HepG2 (cell line): ENCODE results near the gene SLC12A1. TPM values are rescaled to one million over a fixed set of nuclear protein-coding genes. Genes with fewer than 3 reads are reported as not detected.

ENCODE experiments used
- ATAC-seq: fragments of 200-7000 bp; cut with Tn5 transposase; 3 replicates; pipeline ENCODE4 v1.9.1; 2020; ENCODE audit warnings: mild to moderate bottlenecking, moderate library complexity
- BruUV-seq: library from RNA; stranded (reverse); fragments of 400-500 nt; replicated peaks from 2 replicates; lab custom pipeline; 2021; lab: Mats Ljungman, UMichigan
- CTCF ChIA-PET: fragments of 300-600 bp; formaldehyde crosslinking; extraction: SDS; loops from one replicate; lab custom pipeline; 2021; ENCODE audit warnings: low total read pairs, inconsistent platforms, low intra/inter-chr PET ratio; lab: Yijun Ruan, JAX
- POLR2A ChIA-PET: fragments of 350-600 bp; sonication (Branson Sonifier 250); formaldehyde crosslinking; loops from one replicate; lab custom pipeline; 2020; ENCODE audit warnings: antibody characterized with exemption, inconsistent platforms; lab: Yijun Ruan, JAX
- DNase-seq: peaks from one replicate; pipeline ENCODE4 v3.0.0-alpha.2; 2015; ENCODE audit warnings: low spot score
- FAIRE-seq: peaks from 3 replicates; lab custom pipeline; 2011; peaks lifted over from hg19 to GRCh38; lab: Jason Lieb, UNC
- H2AFZ ChIP-seq: one replicate; pipeline ENCODE4 v1.6.1; 2011; ENCODE audit warnings: low read length, inconsistent platforms
- H3K27ac ChIP-seq: fragments of 300-600 bp; 3 replicates; pipeline ENCODE4 v1.8.0; 2011; ENCODE audit warnings: mixed run types, mild to moderate bottlenecking, mixed read lengths, low read length, inconsistent platforms; ENCODE audit not compliant: insufficient read depth; ENCODE audit errors: extremely low read length
- H3K27me3 ChIP-seq, 2 experiments: fragments of 200-600 bp in 1 of 2; 2 replicates in 1 of 2; 3 replicates in 1 of 2; pipeline versions ENCODE4 v1.6.0 to v1.8.0; 2011; ENCODE audit warnings: low read length in 2 of 2, mild to moderate bottlenecking in 2 of 2, moderate library complexity in 2 of 2, inconsistent platforms in 1 of 2; ENCODE audit not compliant: insufficient read depth in 2 of 2, control insufficient read depth in 1 of 2
- H3K36me3 ChIP-seq, 2 experiments: fragments of 200-600 bp in 1 of 2; replicated peaks in 1 of 2; 2 replicates in 1 of 2; 3 replicates in 1 of 2; pipeline versions ENCODE4 v1.5.1 to v1.8.0; 2011; ENCODE audit warnings: low read length in 2 of 2, inconsistent platforms in 1 of 2; ENCODE audit not compliant: insufficient read depth in 2 of 2, control insufficient read depth in 1 of 2
- H3K4me1 ChIP-seq: 2 replicates; pipeline ENCODE4 v1.5.1; 2012; ENCODE audit warnings: low read length, inconsistent platforms; ENCODE audit not compliant: insufficient read depth
- H3K4me2 ChIP-seq: 2 replicates; pipeline ENCODE4 v1.6.0; 2011; ENCODE audit warnings: low read depth, low read length, inconsistent platforms
- H3K4me3 ChIP-seq, 3 experiments: fragments of 200-600 bp in 1 of 3; sonication (generic), shearing (Covaris generic) in 1 of 3; replicated peaks in 1 of 3; 2 replicates each; pipeline ENCODE4 v1.5.1; 2011 to 2016; ENCODE audit warnings: low read length in 3 of 3, inconsistent platforms in 2 of 3, low read depth in 2 of 3, mild to moderate bottlenecking in 2 of 3, control low read depth in 1 of 3, mixed read lengths in 1 of 3; ENCODE audit not compliant: insufficient read depth in 1 of 3
- H3K79me2 ChIP-seq: one replicate; pipeline ENCODE4 v1.6.1; 2011; ENCODE audit warnings: low read length, inconsistent platforms; ENCODE audit not compliant: insufficient read depth
- H3K9ac ChIP-seq: 2 replicates; pipeline ENCODE4 v1.6.0; 2011; ENCODE audit warnings: mild to moderate bottlenecking, low read depth, low read length, inconsistent platforms; ENCODE audit not compliant: insufficient read depth
- H3K9me3 ChIP-seq: 2 replicates; pipeline ENCODE4 v1.5.1; 2012; ENCODE audit warnings: mild to moderate bottlenecking, low read length
- H4K20me1 ChIP-seq: 2 replicates; pipeline ENCODE4 v1.6.0; 2011; ENCODE audit warnings: inconsistent platforms, mild to moderate bottlenecking, low read length, moderate library complexity; ENCODE audit not compliant: insufficient read depth
- FOXJ3 ChIP-seq: sonication (generic); formaldehyde crosslinking; IDR thresholded peaks from 2 replicates; pipeline ENCODE4 v1.4.0; 2020; ENCODE audit warnings: missing genetic modification reagents, mild to moderate bottlenecking, borderline replicate concordance
- HOXA5 ChIP-seq: sonication (generic); formaldehyde crosslinking; IDR thresholded peaks from 2 replicates; pipeline ENCODE4 v1.4.0; 2020; ENCODE audit warnings: missing genetic modification reagents
- MLLT10 ChIP-seq: sonication (generic); formaldehyde crosslinking; IDR thresholded peaks from 2 replicates; pipeline ENCODE4 v1.4.0; 2020; ENCODE audit warnings: missing genetic modification reagents
- MYNN ChIP-seq: sonication (generic); formaldehyde crosslinking; IDR thresholded peaks from 2 replicates; pipeline ENCODE4 v1.4.0; 2020; ENCODE audit warnings: mild to moderate bottlenecking, low read depth, missing genetic modification reagents
- NFKB2 ChIP-seq: sonication (generic); formaldehyde crosslinking; IDR thresholded peaks from 2 replicates; pipeline ENCODE4 v1.4.0; 2020; ENCODE audit warnings: missing genetic modification reagents, borderline replicate concordance
- POLR2G ChIP-seq: fragments of 200-400 bp; formaldehyde crosslinking; IDR thresholded peaks from 2 replicates; pipeline ENCODE4 v1.6.1; 2018; ENCODE audit warnings: mild to moderate bottlenecking, low read depth, low read length, moderate library complexity
- RAD21 ChIP-seq: fragments of 450-650 bp; formaldehyde crosslinking; IDR thresholded peaks from 2 replicates; pipeline ENCODE4 v1.5.0; 2020; ENCODE audit warnings: mild to moderate bottlenecking
- SIX4 ChIP-seq: sonication (generic); formaldehyde crosslinking; IDR thresholded peaks from 2 replicates; pipeline ENCODE4 v1.4.0; 2020; ENCODE audit warnings: missing genetic modification reagents
- STAG1 ChIP-seq: sonication (generic); formaldehyde crosslinking; IDR thresholded peaks from 2 replicates; pipeline ENCODE4 v1.4.0; 2020; ENCODE audit warnings: missing genetic modification reagents
- TGIF2 ChIP-seq: IDR thresholded peaks from 2 replicates; pipeline ENCODE4 v1.6.1; 2016; ENCODE audit warnings: control low read depth, missing compliant biosample characterization
- THRA ChIP-seq: sonication (generic); formaldehyde crosslinking; IDR thresholded peaks from 2 replicates; pipeline ENCODE4 v1.4.0; 2020; ENCODE audit warnings: missing genetic modification reagents, borderline replicate concordance
- ZBTB7A ChIP-seq: sonication (generic); formaldehyde crosslinking; IDR thresholded peaks from 2 replicates; pipeline ENCODE4 v1.8.0; 2022; ENCODE audit warnings: mild to moderate bottlenecking, missing genetic modification reagents
- ZNF143 ChIP-seq: sonication (generic); formaldehyde crosslinking; IDR thresholded peaks from 2 replicates; pipeline ENCODE4 v1.4.0; 2020; ENCODE audit warnings: missing genetic modification reagents
- ZNF205 ChIP-seq: IDR thresholded peaks from 2 replicates; pipeline ENCODE4 v1.6.1; 2018; ENCODE audit warnings: missing biosample characterization, missing genetic modification reagents
- ZNF235 ChIP-seq: sonication (generic); formaldehyde crosslinking; IDR thresholded peaks from 2 replicates; pipeline ENCODE4 v1.8.1; 2023; ENCODE audit warnings: mild to moderate bottlenecking, missing genetic modification reagents, borderline replicate concordance
- ZNF256 ChIP-seq: sonication (generic); formaldehyde crosslinking; conservative IDR thresholded peaks from 2 replicates; pipeline ENCODE4 v1.4.0; 2020; ENCODE audit warnings: missing genetic modification reagents
- ZNF350 ChIP-seq: sonication (generic); formaldehyde crosslinking; IDR thresholded peaks from 2 replicates; pipeline ENCODE4 v1.4.0; 2020; ENCODE audit warnings: mild to moderate bottlenecking, low read depth, missing genetic modification reagents, borderline replicate concordance
- ZNF562 ChIP-seq: sonication (generic); formaldehyde crosslinking; IDR thresholded peaks from 2 replicates; pipeline ENCODE4 v1.8.0; 2022; ENCODE audit warnings: missing genetic modification reagents, borderline replicate concordance
- ZNF713 ChIP-seq: sonication (generic); formaldehyde crosslinking; IDR thresholded peaks from 2 replicates; pipeline ENCODE4 v1.4.0; 2020; ENCODE audit warnings: mild to moderate bottlenecking, missing genetic modification reagents
- ZNF772 ChIP-seq: sonication (generic); formaldehyde crosslinking; IDR thresholded peaks from 2 replicates; pipeline ENCODE4 v1.5.0; 2020; ENCODE audit warnings: mild to moderate bottlenecking, missing genetic modification reagents
- ZNF792 ChIP-seq: IDR thresholded peaks from 2 replicates; pipeline ENCODE4 v1.6.1; 2016
- ZNF800 ChIP-seq: sonication (generic); formaldehyde crosslinking; IDR thresholded peaks from 2 replicates; pipeline ENCODE4 v1.4.0; 2020; ENCODE audit warnings: missing genetic modification reagents
- ZSCAN12 ChIP-seq: sonication (generic); formaldehyde crosslinking; IDR thresholded peaks from 2 replicates; pipeline ENCODE4 v1.9.0; 2021; ENCODE audit warnings: mild to moderate bottlenecking, missing genetic modification reagents
- WGBS: methylation state at CpG from one replicate; pipeline ENCODE4 v1.1.6; 2017; ENCODE audit warnings: low lambda C conversion rate; 5-methylcytosine and 5-hydroxymethylcytosine counted together
- in situ Hi-C: cut with HindIII; loops from 2 replicates; pipeline ENCODE4 v1.10.0; 2017; ENCODE audit warnings: low pct_unique_long_range_greater_than_20kb; ENCODE audit not compliant: extremely low pct_ligation_motif_present
- intact Hi-C: fragments of 100-400 bp; cut with micrococcal nuclease; formaldehyde crosslinking; loops from one replicate; pipeline ENCODE4 v1.10.0; 2022; ENCODE audit not compliant: unreplicated experiment
- polyA plus RNA-seq, 8 experiments: library from polyadenylated mRNA; depleted of rRNA in 3 of 8; stranded (reverse) in 7 of 8; unstranded in 1 of 8; fragments of >200 nt; fragmentation: Illumina TruSeq in 4 of 8; extraction: Trizol in 4 of 8; gene quantifications; 2 replicates each; pipeline versions ENCODE4 v1.2.1 to v1.2.3, GENCODE V29; 2011 to 2016; ENCODE audit warnings: low read depth in 4 of 8, missing spikeins in 1 of 8, mixed read lengths in 1 of 8; ENCODE audit not compliant: insufficient read depth in 1 of 8
- total RNA-seq, 5 experiments: library from RNA; depleted of rRNA; stranded (reverse); fragments of >200 nt; fragmentation: Illumina TruSeq; extraction: Trizol; gene quantifications; 2 replicates each; pipeline ENCODE4 v1.2.3, GENCODE V29; 2016; ENCODE audit warnings: low read depth in 1 of 5

The SLC12A1 gene
- total and polyA plus RNA-seq, 2 of the 13 experiments (the other 11 are each of a cell fraction or from before 2014, with no cell fraction given): not detected

GRCh38 chr15:48345516-48345915 lies 139.4 kb downstream of the SLC12A1 start (continued):
- TF ChIP-seq ZNF205: no peak
- TF ChIP-seq MYNN: no peak
- no peak for TF ChIP-seq ZNF256 (CRISPR knock-in tag)
- no peak for TF ChIP-seq ZSCAN12
- TF ChIP-seq ZNF800: no peak
- TF ChIP-seq ZNF713 (CRISPR knock-in tag): no peak
- no peak for TF ChIP-seq ZNF143 (CRISPR knock-in tag)
- TF ChIP-seq, all 625 proteins: peak for 0

- no TSS peak for BruUV-seq
- Histone ChIP-seq H3K36me3 (no peaks in the 10 kb centered on the region), H3K4me3 (no peak overlapping the region), H3K4me1 (peaks cover 19% of the 10 kb centered on the region), H2AFZ (no peak overlapping the region), H3K27ac (no peak overlapping the region), H4K20me1 (no peaks in the 10 kb centered on the region), H3K4me2 (peak overlapping the region; percentile 23; the same call in 1 of the 2 replicates), H3K9ac (no peak overlapping the region), H3K27me3 (no peaks in the 10 kb centered on the region), H3K9me3 (no peaks in the 10 kb centered on the region), H3K79me2 (no peaks in the 10 kb centered on the region)
- ChIA-PET POLR2A (no interaction called here), CTCF (interaction anchor here (1.7 kb wide), 1 partner anchor 16 kb away, joined by 9 read pairs; no protein-coding TSS in a partner anchor)
- peak; percentile 66 for FAIRE-seq
- intact Hi-C loops: loop anchor here (1.0 to 5.0 kb wide), 2 partner anchors 15 to 240 kb away; no protein-coding TSS in a partner anchor
- WGBS: 0% methylated on average over 6 of the region's 6 CpGs
- ATAC-seq: peak; percentile 80
- in situ Hi-C loops: loop anchor here (10.0 to 25.0 kb wide), 2 partner anchors 162 to 485 kb away; no protein-coding TSS in a partner anchor
- DNase-seq: peak; percentile 72
- no peak for TF ChIP-seq ZNF772 (CRISPR knock-in tag)
- no peak for TF ChIP-seq TGIF2 (CRISPR knock-in tag)
- TF ChIP-seq HOXA5 (CRISPR knock-in tag): no peak
- no peak for TF ChIP-seq ZNF562 (CRISPR knock-in tag)
- TF ChIP-seq NFKB2: no peak
- TF ChIP-seq ZNF350 (CRISPR knock-in tag): no peak
- TF ChIP-seq ZBTB7A (CRISPR knock-in tag): no peak
- TF ChIP-seq ZNF792 (CRISPR knock-in tag): no peak
- TF ChIP-seq MLLT10: no peak
- TF ChIP-seq POLR2G: no peak
- peak; percentile 63 for TF ChIP-seq STAG1 (CRISPR knock-in tag)
- TF ChIP-seq SIX4: no peak
- peak; percentile 51 for TF ChIP-seq RAD21 (CRISPR knock-in tag)
- TF ChIP-seq ZNF235: no peak
- TF ChIP-seq FOXJ3 (CRISPR knock-in tag): no peak
- no peak for TF ChIP-seq THRA (CRISPR knock-in tag)
Observed at GRCh38 chr15:48352474-48353072, 146.5 kb downstream of the SLC12A1 start.
